Transverse colon (tissue), 4 donors: ENCODE data around the gene RFX2.

Experiments
- CTCF ChIP-seq, 5 experiments: fragments of 200-600 bp in 3 of 5; fragments of 450-650 bp in 2 of 5; sonication (generic) in 3 of 5; IDR thresholded peaks; 1 replicate in 2 of 5; 2 replicates in 3 of 5; pipeline ENCODE4 v1.5.1; 2016 to 2017; ENCODE audit warnings: antibody characterized with exemption in 5 of 5, inconsistent platforms in 3 of 5, mild to moderate bottlenecking in 2 of 5, moderate library complexity in 1 of 5
- POLR2A ChIP-seq: fragments of 450-650 bp; IDR thresholded peaks from one replicate; pipeline ENCODE4 v1.6.1; 2016; ENCODE audit warnings: antibody characterized with exemption, mild to moderate bottlenecking, moderate library complexity
- POLR2AphosphoS5 ChIP-seq, 3 donors: sonication (generic); formaldehyde crosslinking; IDR thresholded peaks; one replicate each; pipeline ENCODE4 v1.6.1; 2016; ENCODE audit warnings: antibody characterized with exemption in 3 of 3

GRCh38 chr19:6073858-6074708, 36.2 kb downstream of the RFX2 start:
- no peak for TF ChIP-seq CTCF (IDR thresholded peaks at IDR 0.05)
- no peak for TF ChIP-seq POLR2AphosphoS5 (IDR thresholded peaks at IDR 0.05)
- TF ChIP-seq POLR2A = no peak
